Stomach (tissue), 4 donors: ENCODE results near the gene EIF2B2.

Experiments used
- EP300 ChIP-seq: sonication (generic); formaldehyde crosslinking; IDR thresholded peaks from one replicate; pipeline ENCODE4 v1.6.1; 2017; ENCODE audit warnings: antibody characterized with exemption
- POLR2A ChIP-seq, 4 donors: fragments of 450-650 bp; IDR thresholded peaks; one replicate each; pipeline ENCODE4 v1.6.1; 2016; ENCODE audit warnings: antibody characterized with exemption in 4 of 4, control low read depth in 2 of 4, mild to moderate bottlenecking in 1 of 4, moderate library complexity in 1 of 4
- POLR2AphosphoS5 ChIP-seq, 3 donors: sonication (generic); formaldehyde crosslinking; IDR thresholded peaks; one replicate each; pipeline ENCODE4 v1.6.1; 2016; ENCODE audit warnings: antibody characterized with exemption in 3 of 3
- TF ChIP-seq, protein P1 (sequence below), 7 experiments: fragments of 450-650 bp in 4 of 7; fragments of 200-600 bp in 3 of 7; sonication (generic) in 3 of 7; IDR thresholded peaks; one replicate each; pipeline ENCODE4 v1.5.1; 2016 to 2019; ENCODE audit warnings: antibody characterized with exemption in 7 of 7, control low read depth in 2 of 7, mild to moderate bottlenecking in 1 of 7

DNA sequence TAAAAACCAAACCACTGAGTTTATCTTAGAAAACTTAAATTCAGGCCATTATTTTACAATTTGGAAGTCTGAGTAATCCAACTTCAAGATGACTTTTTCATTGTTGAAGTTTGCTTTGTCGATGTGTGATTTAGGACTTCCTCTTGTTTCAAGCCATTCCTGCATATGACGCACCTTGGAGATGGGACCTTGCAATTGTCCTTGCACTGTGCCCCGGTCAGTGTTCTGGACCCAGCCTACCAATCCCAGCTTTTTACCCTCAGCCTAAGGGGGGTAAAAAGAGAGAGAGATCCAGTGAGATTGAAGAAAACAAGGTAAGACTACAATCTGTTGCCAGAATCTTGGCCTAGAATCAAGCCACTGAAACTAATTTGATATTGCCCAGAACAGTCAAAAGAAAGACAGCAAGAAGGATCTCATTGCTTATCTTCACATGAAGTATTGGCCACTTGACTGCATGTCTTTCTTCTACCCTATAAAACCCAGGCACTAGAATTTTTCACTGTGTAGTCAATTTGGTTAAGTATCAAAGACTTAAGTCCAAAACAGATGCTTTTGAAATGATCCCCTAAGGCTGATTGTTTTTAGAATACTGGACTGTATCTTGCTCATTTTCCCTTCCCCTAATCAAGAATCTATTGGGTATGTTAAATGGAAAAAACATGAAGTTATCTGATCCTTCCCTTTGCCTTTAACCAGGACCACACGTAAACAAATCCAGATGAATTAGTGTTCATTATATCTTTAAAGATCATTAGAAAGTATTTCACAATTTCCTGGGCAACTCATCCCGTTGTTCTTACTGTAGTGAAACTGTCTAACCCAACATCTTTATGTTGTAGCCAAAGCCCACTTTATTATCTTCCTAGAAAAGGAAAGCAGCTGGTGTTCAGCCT is 50.9 kb downstream of the EIF2B2 start:
- TF ChIP-seq, protein P1, sequence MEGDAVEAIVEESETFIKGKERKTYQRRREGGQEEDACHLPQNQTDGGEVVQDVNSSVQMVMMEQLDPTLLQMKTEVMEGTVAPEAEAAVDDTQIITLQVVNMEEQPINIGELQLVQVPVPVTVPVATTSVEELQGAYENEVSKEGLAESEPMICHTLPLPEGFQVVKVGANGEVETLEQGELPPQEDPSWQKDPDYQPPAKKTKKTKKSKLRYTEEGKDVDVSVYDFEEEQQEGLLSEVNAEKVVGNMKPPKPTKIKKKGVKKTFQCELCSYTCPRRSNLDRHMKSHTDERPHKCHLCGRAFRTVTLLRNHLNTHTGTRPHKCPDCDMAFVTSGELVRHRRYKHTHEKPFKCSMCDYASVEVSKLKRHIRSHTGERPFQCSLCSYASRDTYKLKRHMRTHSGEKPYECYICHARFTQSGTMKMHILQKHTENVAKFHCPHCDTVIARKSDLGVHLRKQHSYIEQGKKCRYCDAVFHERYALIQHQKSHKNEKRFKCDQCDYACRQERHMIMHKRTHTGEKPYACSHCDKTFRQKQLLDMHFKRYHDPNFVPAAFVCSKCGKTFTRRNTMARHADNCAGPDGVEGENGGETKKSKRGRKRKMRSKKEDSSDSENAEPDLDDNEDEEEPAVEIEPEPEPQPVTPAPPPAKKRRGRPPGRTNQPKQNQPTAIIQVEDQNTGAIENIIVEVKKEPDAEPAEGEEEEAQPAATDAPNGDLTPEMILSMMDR (IDR thresholded peaks at IDR 0.05) = no peak
- TF ChIP-seq POLR2AphosphoS5 (IDR thresholded peaks at IDR 0.05) = no peak
- TF ChIP-seq POLR2A (IDR thresholded peaks at IDR 0.05) = no peak
- no peak for TF ChIP-seq EP300
